Measurements from ENCODE around the gene SEC22A. TPM values are rescaled to one million over a fixed set of nuclear protein-coding genes. Genes with fewer than 3 reads are reported as not detected.

The SEC22A gene
- total and polyA plus RNA-seq, 10 of the 15 experiments (the other 5 are each of a cell fraction or from before 2014, with no cell fraction given) = 19.3 to 70.3 (median 36.7) TPM

DNA sequence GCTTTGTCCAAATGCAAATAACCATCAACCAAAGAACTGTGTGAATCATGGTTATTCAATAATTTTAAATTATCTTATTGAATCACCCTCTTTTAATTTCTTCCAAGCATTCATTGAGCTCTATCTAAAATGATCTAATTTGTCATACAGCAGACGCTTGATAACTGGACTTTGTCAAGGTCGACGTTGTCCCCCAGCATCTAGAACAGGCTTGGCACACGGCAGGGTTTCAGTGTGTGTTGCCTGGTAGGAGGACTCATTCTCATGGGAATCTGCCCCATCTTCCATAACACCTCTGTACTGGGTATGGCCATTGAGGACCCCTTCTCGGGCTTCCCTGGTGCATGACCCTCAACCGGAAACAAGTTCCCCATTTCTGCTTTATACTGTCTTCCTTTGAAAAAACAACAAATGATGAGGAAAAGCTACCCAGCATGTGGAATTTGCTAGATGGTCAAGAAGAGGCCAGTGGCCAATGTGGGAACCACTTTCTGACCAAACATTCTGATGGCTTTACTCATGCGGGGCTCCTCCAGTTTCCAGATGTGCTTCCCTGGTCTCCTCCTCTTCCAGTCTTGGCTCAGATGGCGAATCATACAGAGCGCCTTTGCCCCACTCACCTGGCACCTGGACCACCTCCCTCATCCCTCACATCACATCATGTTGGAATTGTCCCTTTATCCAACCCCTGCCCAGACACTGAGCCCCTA lies 41.7 kb upstream of the SEC22A start:
- Histone ChIP-seq H3K4me1 (ENCODE audit: control insufficient read depth, insufficient read depth, low read length) (no peaks in the 10 kb centered on the region), H3K9me3 (replicated peaks; ENCODE audit: control insufficient read depth, insufficient read depth, low read length) (no peaks in the 10 kb centered on the region), H3K36me3 (ENCODE audit: control insufficient read depth in 2 of 2, insufficient read depth in 2 of 2, low read length in 1 of 2) (peaks cover 7 to 9% of the 10 kb centered on the region in 2 experiments), H3K4me3 (no peak overlapping the region), H3K79me2 (ENCODE audit: control insufficient read depth, insufficient read depth, low read length) (no peaks in the 10 kb centered on the region), H3K27me3 (replicated peaks in 1 of 2; ENCODE audit: control insufficient read depth in 2 of 2, insufficient read depth in 2 of 2, low read length in 1 of 2) (no peaks in the 10 kb centered on the region), H3K27ac (ENCODE audit: control insufficient read depth, insufficient read depth) (no peak overlapping the region), H3K4me2 (ENCODE audit: control insufficient read depth, insufficient read depth) (no peak overlapping the region), H2AFZ (ENCODE audit: control insufficient read depth, low read depth, low read length) (no peak overlapping the region), H4K20me1 (ENCODE audit: control insufficient read depth, insufficient read depth) (no peaks in the 10 kb centered on the region), H3K9ac (ENCODE audit: control insufficient read depth, insufficient read depth, low read length) (no peak overlapping the region)
- FAIRE-seq = no peak
- CTCF ChIA-PET = no interaction called here
- SMC1A ChIA-PET (ENCODE audit: uncharacterized antibody, unreplicated experiment) = interaction anchor here (1.0 to 1.1 kb wide), 2 partner anchors 9 to 33 kb away, joined by 3 read pairs; no protein-coding TSS in a partner anchor
- no TSS peak for BruUV-seq (replicated peaks)
- RAD21 ChIA-PET (ENCODE audit: unreplicated experiment) = no interaction called here
- WGBS (ENCODE audit: insufficient coverage, insufficient replicate concordance, low lambda C conversion rate, missing lambda C conversion rate) = 98% methylated on average over 7 of the region's 9 CpGs
- no peak for DNase-seq (ENCODE audit: low read depth, low spot score)
- no peak for ATAC-seq
- POLR2A ChIA-PET = no interaction called here
- in situ Hi-C loops (cut with MboI) (no loop called here), intact Hi-C loops (cut with micrococcal nuclease; ENCODE audit: unreplicated experiment) (no loop called here)
- TF ChIP-seq SIN3A (IDR thresholded peaks at IDR 0.05; ENCODE audit: low read depth, low read length) = no peak
- no peak for TF ChIP-seq TARDBP (IDR thresholded peaks at IDR 0.05; ENCODE audit: borderline replicate concordance)
- no peak for TF ChIP-seq NBN (IDR thresholded peaks at IDR 0.05)
- no peak for TF ChIP-seq RAD51 (IDR thresholded peaks at IDR 0.05)
- no peak for TF ChIP-seq CTCF (IDR thresholded peaks at IDR 0.05 in 2 of 3, conservative IDR thresholded peaks at IDR 0.05 in 1 of 3; ENCODE audit: control insufficient read depth in 2 of 3, extremely low read depth in 1 of 3, insufficient read depth in 1 of 3, low read depth in 3 of 3, low read length in 3 of 3)
- TF ChIP-seq, protein P1, sequence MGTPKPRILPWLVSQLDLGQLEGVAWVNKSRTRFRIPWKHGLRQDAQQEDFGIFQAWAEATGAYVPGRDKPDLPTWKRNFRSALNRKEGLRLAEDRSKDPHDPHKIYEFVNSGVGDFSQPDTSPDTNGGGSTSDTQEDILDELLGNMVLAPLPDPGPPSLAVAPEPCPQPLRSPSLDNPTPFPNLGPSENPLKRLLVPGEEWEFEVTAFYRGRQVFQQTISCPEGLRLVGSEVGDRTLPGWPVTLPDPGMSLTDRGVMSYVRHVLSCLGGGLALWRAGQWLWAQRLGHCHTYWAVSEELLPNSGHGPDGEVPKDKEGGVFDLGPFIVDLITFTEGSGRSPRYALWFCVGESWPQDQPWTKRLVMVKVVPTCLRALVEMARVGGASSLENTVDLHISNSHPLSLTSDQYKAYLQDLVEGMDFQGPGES (IDR thresholded peaks at IDR 0.05) = no peak
- no peak for TF ChIP-seq ATF3 (IDR thresholded peaks at IDR 0.05; ENCODE audit: borderline replicate concordance, extremely low read depth, low read depth, low read length)
- TF ChIP-seq SIX5 (IDR thresholded peaks at IDR 0.05; ENCODE audit: low read depth, low read length, severe bottlenecking) = no peak
- no peak for TF ChIP-seq CREB1 (IDR thresholded peaks at IDR 0.05; ENCODE audit: low read depth)
- TF ChIP-seq RBBP5 (conservative IDR thresholded peaks at IDR 0.05) = no peak
- no peak for TF ChIP-seq ZBED1 (IDR thresholded peaks at IDR 0.05; ENCODE audit: borderline replicate concordance)
- TF ChIP-seq ETV6 (conservative IDR thresholded peaks at IDR 0.05 in 1 of 2, IDR thresholded peaks at IDR 0.05 in 1 of 2; ENCODE audit: borderline replicate concordance in 1 of 2, low read depth in 1 of 2) = no peak
- TF ChIP-seq, protein P2, sequence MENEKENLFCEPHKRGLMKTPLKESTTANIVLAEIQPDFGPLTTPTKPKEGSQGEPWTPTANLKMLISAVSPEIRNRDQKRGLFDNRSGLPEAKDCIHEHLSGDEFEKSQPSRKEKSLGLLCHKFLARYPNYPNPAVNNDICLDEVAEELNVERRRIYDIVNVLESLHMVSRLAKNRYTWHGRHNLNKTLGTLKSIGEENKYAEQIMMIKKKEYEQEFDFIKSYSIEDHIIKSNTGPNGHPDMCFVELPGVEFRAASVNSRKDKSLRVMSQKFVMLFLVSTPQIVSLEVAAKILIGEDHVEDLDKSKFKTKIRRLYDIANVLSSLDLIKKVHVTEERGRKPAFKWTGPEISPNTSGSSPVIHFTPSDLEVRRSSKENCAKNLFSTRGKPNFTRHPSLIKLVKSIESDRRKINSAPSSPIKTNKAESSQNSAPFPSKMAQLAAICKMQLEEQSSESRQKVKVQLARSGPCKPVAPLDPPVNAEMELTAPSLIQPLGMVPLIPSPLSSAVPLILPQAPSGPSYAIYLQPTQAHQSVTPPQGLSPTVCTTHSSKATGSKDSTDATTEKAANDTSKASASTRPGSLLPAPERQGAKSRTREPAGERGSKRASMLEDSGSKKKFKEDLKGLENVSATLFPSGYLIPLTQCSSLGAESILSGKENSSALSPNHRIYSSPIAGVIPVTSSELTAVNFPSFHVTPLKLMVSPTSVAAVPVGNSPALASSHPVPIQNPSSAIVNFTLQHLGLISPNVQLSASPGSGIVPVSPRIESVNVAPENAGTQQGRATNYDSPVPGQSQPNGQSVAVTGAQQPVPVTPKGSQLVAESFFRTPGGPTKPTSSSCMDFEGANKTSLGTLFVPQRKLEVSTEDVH (IDR thresholded peaks at IDR 0.05; ENCODE audit: low read depth, partially characterized antibody) = no peak
- TF ChIP-seq, protein P3, sequence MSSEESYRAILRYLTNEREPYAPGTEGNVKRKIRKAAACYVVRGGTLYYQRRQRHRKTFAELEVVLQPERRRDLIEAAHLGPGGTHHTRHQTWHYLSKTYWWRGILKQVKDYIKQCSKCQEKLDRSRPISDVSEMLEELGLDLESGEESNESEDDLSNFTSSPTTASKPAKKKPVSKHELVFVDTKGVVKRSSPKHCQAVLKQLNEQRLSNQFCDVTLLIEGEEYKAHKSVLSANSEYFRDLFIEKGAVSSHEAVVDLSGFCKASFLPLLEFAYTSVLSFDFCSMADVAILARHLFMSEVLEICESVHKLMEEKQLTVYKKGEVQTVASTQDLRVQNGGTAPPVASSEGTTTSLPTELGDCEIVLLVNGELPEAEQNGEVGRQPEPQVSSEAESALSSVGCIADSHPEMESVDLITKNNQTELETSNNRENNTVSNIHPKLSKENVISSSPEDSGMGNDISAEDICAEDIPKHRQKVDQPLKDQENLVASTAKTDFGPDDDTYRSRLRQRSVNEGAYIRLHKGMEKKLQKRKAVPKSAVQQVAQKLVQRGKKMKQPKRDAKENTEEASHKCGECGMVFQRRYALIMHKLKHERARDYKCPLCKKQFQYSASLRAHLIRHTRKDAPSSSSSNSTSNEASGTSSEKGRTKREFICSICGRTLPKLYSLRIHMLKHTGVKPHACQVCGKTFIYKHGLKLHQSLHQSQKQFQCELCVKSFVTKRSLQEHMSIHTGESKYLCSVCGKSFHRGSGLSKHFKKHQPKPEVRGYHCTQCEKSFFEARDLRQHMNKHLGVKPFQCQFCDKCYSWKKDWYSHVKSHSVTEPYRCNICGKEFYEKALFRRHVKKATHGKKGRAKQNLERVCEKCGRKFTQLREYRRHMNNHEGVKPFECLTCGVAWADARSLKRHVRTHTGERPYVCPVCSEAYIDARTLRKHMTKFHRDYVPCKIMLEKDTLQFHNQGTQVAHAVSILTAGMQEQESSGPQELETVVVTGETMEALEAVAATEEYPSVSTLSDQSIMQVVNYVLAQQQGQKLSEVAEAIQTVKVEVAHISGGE (CRISPR knock-in tag; IDR thresholded peaks at IDR 0.05) = no peak

Data from GM12878 (cell line).